Stimulated activated CD4-positive, alpha-beta T cell treated with anti-CD3 and anti-CD28 coated beads, Interleukin-1b, Interleukin-23, amount 100 ng/mL, for 24 hours (primary cell): ENCODE measurements around the gene ACVR1B.
A peak's percentile ranks its signal among the peaks of the same experiment; 100 is the strongest.

Experiments
- DNase-seq, 4 experiments: peaks; one replicate each; pipeline ENCODE4 v3.0.0-alpha.2; 2020; ENCODE audit warnings: low read depth in 4 of 4, low spot score in 1 of 4

The ACVR1B gene

DNA sequence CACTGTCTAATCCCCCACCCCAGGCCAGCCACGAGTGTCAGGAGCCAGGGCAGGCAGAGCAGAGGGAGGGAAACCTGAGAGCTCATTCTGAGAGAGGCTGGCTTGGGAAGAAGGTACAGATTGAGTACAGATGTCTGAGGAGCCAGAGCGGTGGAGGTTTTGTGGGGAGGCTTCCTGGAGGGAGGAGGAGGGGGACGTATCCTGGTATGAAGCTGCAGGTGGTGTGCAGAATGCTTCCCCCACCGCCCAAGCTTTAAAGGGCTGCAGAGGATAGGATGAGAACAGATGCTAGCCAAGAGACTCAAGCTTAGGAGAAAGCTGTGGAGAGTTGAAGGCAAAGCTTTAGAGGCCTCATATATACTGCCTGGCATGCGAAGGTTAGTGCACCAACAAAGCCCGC, 52.1 kb downstream of the ACVR1B start:
- DNase-seq, result no peak

DNA sequence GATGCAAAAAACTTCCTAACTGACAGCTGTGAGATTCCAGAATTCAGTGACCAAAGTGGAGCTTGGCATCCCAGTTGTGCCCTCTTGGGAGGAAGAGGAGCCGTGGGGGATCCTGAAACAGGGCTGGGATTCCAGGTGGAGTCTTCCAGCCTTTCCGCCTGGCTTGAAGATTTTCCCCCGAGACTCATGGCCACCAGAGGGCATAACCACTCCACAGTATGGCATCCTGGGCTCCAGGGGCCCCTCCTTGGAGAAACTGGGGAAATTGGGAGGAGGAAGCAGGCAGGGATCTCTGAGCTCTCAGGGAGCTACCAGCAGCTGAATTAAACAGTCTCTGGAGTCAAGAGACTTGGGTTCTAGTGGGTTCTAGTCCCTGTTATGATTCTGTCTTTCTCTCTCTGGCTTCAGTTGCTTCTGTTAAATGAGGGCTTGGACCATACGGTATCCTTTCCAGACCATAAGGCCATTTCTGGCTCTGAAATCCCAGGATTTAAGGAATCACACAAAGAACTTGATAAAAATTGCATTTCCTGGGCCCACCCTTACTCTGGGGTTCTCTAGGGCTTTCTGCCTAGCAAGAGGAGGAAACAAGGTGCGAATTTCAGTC, 52.6 kb downstream of the ACVR1B start:
- no peak for DNase-seq

DNA sequence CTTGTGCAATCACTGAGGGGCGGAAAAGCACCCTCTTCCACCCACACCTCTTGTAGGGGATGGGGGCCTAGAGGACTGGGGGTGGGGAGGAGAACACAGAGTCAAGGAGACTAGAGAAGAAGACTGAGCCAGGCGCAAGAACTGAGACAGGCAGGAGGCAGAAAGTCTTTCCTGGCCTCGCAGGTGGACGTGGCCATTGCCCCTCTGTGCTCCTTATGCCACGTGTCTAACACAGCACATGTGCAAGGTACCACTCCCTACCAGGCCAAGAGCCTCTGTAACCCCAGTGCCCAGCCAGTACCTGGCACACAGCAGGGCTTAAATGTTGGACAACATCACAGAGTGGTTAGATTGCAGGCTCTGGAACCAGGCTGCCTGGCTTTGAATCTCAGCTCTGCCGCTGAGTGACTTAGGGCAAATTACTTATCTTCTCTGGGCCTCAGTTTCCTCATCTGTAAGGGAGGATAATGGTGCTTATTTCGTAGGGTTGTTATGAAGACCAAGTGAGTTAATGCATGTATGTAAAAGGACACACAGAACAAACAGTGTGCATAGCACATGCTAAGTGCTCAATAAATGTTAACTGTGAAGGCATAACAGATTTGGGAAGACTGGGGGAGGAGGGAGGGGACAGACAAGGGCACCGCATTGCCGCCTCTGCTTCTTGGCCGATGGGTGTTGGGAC, 53.9 kb downstream of the ACVR1B start:
- DNase-seq, result no peak

GRCh38 chr12:52005903-52006703, 54.6 kb downstream of the ACVR1B start:
- no peak for DNase-seq

DNA sequence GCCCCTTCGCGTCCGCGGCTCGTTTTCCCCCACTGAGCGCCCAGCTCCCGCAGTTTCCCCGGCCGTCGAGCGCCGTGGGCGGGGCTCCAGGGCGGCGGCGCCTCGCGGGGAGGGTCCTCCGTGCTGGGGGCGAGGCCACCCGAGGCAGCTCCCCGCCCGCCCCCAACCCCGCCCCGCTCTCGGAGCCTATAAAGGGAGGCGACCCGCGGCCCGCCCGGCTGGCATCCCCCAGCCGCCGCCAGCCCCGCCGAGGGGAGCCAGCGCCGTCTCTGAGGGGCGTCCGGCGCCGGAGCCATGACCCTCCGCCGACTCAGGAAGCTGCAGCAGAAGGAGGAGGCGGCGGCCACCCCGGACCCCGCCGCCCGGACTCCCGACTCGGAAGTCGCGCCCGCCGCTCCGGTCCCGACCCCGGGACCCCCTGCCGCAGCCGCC, 55.2 kb downstream of the ACVR1B start, which contains the start of gene TAMALIN:
TSS of gene TAMALIN (plus strand) at position 221 of the 432 bp plus-strand sequence. CDS start at position 295, 74 bp downstream.
- DNase-seq, result peak; percentile 40 to 70 (median 60)

- DNase-seq, result peak in 1 of 4 experiments; percentile 26
These were observed 55.8 kb downstream of the ACVR1B start for GRCh38 chr12:52007158-52007921.

DNA sequence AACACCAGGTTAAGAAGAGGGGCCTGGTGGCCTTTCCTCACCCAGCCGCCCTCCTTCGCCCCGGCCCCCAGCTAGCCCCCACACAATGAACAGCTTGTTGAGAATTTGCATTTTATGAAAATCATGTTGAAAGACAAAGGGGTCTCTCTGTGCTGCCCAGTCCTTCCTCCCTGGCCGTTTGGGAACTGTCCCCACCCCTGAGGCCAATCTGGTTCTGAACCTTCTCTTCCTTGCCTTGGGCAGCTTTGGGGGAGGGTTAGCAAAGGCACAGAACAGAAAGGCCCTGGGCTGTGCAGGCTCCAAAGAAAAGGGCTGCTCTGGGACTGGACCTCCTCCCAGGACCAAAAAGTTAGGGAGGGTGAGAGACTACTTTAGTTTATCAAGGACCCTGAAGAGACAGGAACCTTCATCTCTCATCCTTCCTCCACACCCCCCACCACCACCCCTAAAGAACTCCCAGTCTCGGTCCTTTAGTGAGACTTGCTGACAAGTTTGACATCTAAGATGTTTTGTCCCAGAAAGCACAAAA, 56.5 kb downstream of the ACVR1B start:
- DNase-seq, result no peak

- DNase-seq, result no peak
These were observed 57.7 kb downstream of the ACVR1B start for GRCh38 chr12:52009081-52009751.

DNA sequence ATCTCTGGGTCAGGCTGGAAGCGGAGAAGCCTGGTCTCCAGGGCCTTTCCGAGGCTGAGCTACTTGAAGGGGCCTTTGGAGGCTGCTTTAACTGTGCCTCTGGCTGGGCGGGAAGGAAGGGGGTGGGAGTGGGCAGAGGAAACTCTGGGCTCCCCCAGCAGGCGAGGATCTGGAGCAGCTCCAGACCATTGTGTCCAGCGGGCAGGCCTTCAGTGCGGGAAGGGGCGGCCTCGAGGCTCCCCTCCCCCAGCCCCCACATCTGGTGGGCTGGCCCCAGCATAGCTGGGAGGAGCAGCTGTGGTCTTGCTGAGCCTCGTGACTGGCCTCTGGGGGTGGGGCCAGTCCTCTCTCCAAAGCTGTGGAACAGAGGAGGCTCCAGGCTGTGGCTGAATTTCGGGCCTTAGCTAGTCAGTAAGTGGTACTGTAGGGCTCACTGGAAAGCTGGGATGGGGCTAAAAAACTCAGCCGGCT, 58.7 kb downstream of the ACVR1B start:
- no peak for DNase-seq

DNA sequence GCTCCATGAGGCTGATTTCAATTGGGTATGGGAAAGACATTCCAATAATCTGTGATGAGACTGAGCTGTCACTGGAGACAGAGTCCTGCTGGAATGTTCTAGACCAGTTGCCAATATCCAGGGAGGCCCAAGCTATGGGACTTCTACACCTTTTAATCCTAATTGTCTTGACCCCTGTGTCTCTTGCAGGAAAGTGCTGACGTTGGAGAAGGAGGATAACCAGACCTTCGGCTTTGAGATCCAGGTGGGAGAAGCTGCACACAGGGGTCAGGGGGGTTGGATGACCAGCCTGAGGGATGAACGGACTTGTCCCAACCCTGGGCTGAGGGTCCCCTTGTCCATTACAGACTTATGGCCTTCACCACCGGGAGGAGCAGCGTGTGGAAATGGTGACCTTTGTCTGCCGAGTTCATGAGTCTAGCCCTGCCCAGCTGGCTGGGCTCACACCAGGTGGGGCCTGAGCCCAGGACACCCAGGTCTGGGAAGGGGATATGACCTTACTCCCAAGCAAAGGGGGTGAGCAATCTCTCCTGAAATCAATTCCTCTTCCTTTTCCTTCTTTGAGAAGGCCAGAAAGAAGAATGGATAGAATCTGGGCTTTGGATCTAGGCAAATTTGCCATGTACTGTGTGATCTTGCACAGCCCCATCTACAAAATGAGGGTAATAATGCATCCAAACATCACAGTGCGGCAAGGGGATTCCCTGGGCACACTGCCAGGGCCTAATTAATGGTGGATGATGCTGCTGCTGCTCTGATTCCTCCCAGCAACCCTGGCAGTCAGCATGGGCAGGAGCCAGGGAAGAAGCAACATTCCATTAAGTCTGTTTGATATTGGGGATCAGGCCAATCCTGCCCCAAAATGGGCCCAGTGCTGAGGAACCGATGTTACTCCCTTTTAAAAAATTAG, 59.4 kb downstream of the ACVR1B start:
- DNase-seq, result no peak

DNA sequence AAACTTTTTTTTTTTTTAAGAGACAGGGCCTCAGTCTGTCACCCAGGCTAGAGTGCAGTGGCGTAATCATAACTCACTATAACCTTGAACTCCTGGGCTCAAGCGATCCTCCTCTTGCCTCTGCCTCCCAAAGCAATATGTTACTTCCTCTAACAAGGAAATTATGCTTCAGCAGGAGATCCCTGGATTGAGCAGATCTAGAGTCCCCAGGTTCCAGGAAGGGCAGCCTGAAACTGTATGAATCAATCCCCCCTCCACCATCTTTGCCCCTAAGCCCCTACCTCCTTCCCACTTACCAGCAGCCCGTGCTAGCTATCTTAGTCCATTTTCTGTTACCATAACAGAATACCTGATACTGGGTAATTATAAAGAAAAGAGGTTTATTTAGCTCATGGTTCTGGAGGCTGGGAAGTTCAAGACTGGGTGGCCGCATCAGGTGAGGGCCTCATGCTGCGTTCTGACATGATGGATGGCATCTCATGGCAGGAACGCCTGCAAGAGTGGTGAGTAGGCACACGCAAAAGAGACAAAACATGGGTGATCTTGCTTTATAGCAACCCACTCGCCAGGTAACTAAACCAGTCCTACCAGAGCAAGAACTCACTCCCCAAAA, 60.2 kb downstream of the ACVR1B start:
- DNase-seq, result no peak

DNA sequence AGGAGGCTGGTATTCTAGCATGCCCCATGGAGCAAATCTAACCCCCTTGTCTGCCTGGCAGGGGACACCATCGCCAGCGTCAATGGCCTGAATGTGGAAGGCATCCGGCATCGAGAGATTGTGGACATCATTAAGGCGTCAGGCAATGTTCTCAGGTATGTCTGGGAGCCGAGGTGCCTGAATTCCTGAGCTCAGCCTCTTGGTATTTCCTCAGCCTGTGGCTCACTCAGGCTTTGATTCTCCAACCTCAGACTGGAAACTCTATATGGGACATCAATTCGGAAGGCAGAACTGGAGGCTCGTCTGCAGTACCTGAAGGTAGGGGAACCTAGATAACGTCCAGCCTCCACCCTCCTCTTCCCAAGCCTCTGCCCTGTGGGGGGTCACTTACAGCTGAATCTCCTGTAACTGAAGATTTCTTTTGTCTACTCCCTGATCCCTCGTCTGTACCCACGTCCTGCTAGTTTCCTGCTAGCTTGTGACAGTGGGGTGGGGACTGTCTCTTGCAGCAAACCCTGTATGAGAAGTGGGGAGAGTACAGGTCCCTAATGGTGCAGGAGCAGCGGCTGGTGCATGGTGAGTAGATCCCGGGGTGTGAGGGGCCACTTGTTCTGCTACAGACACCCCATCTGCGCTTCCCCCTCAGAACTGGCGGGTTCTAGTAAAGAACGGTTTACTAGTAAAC, 62.3 kb downstream of the ACVR1B start:
- no peak for DNase-seq

- no peak for DNase-seq
These were observed 63.4 kb downstream of the ACVR1B start for GRCh38 chr12:52014567-52015530.

DNA sequence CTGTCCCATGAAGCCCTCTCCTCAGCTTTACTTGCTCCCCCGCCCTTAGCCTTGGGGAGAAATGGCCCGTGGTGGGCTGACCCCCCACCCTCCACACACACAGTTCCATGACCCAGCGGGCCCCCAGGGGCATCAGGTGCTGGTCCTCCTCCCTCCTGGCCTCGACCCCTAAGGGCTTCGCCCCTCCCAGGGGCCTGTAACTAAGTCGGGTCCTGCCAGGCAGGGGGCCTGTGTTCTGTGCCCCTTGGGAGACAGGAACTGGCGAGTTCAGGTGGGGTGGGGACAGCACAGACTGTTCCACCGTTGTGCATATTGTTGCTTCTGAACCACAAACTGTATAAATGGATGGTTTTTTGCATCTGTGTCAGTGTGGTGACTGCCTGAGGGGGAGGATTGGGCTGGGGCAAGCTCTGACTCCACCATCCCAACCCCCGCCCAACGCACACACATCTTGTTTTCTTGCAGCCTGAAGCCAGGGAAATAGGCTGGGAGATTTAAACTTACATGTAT, 64.1 kb downstream of the ACVR1B start:
- no peak for DNase-seq

DNA sequence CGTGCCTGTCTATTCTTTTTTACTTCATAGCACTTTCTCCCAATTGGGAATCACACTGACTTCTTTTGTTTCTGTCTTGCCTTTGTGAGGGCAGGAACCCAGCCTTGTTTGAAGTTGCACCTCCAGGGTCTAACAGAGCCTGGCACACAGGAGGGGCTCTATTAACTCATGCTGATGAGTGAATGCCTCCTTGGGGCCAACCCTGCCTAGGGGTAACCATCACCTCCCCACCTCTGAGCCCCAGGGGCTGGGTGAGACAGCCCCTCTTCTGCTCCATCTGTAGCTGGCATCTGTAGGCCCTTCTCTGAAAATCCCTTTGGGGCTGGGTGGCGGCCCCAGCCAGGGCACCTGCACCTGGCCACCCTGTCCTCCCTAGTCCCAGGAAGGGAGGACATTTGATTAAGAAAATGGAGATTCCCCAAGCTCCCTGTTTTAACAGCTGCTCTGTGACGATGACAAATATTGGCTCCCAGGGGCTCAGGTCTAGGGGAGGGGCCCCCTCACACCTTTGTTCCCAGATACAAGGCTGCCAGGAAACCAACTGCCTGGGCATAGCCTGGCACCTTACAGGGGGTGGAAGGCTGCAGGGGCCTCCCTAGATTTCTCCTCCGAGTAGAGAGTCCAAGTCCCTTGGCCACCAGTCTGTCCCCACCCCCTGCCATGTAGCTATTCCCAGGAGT, 67.1 kb downstream of the ACVR1B start:
- no peak for DNase-seq

DNA sequence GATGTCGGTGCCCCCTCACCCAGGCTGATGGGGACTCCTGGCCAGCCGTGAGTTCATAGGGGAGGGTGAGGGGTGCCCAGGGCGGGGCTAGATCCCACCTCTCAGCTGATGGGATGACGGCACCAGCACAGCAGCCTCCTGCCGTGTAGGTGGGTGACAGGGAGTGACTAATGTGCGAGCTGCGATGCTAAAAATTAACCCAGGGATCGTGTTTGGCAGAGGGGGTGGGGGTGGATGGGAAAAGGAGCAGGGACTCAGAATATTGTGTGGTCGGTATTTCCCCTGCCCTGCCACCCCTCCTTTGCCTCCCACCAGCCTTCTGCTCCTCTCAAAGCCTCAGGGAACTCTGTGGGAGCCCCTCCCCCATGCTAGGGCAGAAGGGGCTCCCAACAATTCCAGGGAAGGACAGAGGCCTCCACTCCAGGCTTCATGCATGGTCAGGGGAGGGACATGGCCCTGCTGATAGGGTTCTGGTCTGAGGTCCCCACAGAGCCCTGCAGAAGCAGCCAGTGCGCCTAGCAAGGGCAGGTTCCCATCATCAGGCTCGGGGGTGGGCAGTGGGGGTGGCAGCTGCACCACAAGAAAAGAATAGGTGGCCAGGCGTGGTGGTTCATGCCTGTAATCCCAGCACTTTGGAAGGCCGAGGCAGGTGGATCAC, 67.7 kb downstream of the ACVR1B start:
- no peak for DNase-seq
